ENCODE data around the gene GFER.
"Not testable (repeated sequence)": the region's sequence is repeated elsewhere in the genome, so short reads cannot be mapped to it uniquely, and the experiment has no call there.

Gene GFER

DNA sequence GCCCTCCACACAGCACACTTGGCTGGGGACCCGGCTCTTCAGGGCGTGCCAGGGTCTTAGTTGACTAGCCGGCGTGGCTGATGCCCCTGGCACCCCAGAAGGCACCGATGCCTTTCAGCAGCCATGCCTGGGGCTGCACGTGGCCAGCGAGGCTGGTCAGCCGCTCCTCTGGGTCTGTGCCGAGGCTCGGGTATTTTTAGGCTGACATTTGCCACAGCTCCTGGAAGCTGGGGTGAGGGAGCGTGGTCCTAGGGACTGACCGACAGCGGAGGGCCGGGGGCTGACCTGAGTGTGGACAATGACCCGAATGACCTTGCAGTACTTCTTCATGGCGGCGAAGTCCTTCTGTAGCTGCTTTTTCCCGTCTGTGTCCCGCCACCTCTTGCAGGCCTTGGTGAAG lies 33.4 kb upstream of the GFER start (continued):
- TF ChIP-seq RBAK (tag by site-specific recombination; IDR thresholded peaks at IDR 0.05), result no peak
- TF ChIP-seq EGR2 (tag by site-specific recombination; IDR thresholded peaks at IDR 0.05; ENCODE audit: low read depth), result no peak
- TF ChIP-seq ZBTB17 (tag by site-specific recombination; IDR thresholded peaks at IDR 0.05), result no peak
- TF ChIP-seq, protein P1, sequence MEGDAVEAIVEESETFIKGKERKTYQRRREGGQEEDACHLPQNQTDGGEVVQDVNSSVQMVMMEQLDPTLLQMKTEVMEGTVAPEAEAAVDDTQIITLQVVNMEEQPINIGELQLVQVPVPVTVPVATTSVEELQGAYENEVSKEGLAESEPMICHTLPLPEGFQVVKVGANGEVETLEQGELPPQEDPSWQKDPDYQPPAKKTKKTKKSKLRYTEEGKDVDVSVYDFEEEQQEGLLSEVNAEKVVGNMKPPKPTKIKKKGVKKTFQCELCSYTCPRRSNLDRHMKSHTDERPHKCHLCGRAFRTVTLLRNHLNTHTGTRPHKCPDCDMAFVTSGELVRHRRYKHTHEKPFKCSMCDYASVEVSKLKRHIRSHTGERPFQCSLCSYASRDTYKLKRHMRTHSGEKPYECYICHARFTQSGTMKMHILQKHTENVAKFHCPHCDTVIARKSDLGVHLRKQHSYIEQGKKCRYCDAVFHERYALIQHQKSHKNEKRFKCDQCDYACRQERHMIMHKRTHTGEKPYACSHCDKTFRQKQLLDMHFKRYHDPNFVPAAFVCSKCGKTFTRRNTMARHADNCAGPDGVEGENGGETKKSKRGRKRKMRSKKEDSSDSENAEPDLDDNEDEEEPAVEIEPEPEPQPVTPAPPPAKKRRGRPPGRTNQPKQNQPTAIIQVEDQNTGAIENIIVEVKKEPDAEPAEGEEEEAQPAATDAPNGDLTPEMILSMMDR (tag by site-specific recombination; IDR thresholded peaks at IDR 0.05), result no peak
- TF ChIP-seq, protein P2, sequence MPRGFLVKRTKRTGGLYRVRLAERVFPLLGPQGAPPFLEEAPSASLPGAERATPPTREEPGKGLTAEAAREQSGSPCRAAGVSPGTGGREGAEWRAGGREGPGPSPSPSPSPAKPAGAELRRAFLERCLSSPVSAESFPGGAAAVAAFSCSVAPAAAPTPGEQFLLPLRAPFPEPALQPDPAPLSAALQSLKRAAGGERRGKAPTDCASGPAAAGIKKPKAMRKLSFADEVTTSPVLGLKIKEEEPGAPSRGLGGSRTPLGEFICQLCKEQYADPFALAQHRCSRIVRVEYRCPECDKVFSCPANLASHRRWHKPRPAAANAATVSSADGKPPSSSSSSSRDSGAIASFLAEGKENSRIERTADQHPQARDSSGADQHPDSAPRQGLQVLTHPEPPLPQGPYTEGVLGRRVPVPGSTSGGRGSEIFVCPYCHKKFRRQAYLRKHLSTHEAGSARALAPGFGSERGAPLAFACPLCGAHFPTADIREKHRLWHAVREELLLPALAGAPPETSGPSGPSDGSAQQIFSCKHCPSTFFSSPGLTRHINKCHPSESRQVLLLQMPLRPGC (tag by site-specific recombination; IDR thresholded peaks at IDR 0.05), result no peak
- TF ChIP-seq, protein P3, sequence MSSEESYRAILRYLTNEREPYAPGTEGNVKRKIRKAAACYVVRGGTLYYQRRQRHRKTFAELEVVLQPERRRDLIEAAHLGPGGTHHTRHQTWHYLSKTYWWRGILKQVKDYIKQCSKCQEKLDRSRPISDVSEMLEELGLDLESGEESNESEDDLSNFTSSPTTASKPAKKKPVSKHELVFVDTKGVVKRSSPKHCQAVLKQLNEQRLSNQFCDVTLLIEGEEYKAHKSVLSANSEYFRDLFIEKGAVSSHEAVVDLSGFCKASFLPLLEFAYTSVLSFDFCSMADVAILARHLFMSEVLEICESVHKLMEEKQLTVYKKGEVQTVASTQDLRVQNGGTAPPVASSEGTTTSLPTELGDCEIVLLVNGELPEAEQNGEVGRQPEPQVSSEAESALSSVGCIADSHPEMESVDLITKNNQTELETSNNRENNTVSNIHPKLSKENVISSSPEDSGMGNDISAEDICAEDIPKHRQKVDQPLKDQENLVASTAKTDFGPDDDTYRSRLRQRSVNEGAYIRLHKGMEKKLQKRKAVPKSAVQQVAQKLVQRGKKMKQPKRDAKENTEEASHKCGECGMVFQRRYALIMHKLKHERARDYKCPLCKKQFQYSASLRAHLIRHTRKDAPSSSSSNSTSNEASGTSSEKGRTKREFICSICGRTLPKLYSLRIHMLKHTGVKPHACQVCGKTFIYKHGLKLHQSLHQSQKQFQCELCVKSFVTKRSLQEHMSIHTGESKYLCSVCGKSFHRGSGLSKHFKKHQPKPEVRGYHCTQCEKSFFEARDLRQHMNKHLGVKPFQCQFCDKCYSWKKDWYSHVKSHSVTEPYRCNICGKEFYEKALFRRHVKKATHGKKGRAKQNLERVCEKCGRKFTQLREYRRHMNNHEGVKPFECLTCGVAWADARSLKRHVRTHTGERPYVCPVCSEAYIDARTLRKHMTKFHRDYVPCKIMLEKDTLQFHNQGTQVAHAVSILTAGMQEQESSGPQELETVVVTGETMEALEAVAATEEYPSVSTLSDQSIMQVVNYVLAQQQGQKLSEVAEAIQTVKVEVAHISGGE (tag by site-specific recombination; conservative IDR thresholded peaks at IDR 0.05; ENCODE audit: low read depth), result no peak
- TF ChIP-seq ZNF624 (tag by site-specific recombination; IDR thresholded peaks at IDR 0.05), result no peak

DNA sequence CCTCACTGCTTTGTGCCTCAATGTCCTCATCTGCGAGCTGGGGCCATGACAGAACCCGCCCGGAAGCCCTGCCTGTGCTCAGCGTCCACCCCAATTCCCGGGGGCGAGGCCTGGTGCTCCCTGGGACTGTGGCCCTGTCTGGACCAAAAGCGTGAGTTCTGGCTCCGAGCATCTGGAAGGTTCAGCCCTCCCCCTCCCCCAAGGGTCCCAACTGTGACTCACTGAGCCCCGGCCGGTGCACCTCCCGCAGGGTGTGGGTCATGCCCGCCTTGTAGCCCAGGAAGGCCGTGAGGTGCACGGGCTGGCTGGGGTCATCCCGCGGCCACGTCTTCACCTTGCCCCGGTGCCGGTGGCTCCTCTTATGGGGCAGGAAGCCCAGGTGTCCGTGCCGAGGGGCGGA lies 30.3 kb upstream of the GFER start:
- Histone ChIP-seq H3K36me3 (ENCODE audit: control insufficient read depth in 2 of 2, insufficient read depth in 1 of 2, low read length in 2 of 2) (no peaks in the 10 kb centered on the region), H3K9me3 (ENCODE audit: control insufficient read depth, insufficient read depth, low read depth, low read length) (no peaks in the 10 kb centered on the region), H3K27ac (ENCODE audit: extremely low read depth, low read depth, low read length) (no peak overlapping the region), H3K4me1 (ENCODE audit: control insufficient read depth, insufficient read depth, low read length) (no peaks in the 10 kb centered on the region), H3K4me3 (ENCODE audit: low read depth, low read length) (no peak overlapping the region)
- TF ChIP-seq ZNF114 (tag by site-specific recombination; IDR thresholded peaks at IDR 0.05), result no peak
- TF ChIP-seq ZFP37 (tag by site-specific recombination; IDR thresholded peaks at IDR 0.05), result no peak
- TF ChIP-seq ZNF341 (tag by site-specific recombination; IDR thresholded peaks at IDR 0.05; ENCODE audit: low read depth), result no peak
- no peak for TF ChIP-seq ZNF776 (tag by site-specific recombination; IDR thresholded peaks at IDR 0.05; ENCODE audit: borderline replicate concordance)
- no peak for TF ChIP-seq SCRT1 (tag by site-specific recombination; IDR thresholded peaks at IDR 0.05; ENCODE audit: borderline replicate concordance)
- no peak for TF ChIP-seq ZNF624 (tag by site-specific recombination; IDR thresholded peaks at IDR 0.05)
- TF ChIP-seq ZNF10 (tag by site-specific recombination; IDR thresholded peaks at IDR 0.05), result no peak
- POLR2A ChIA-PET, result no interaction called here
- CTCF ChIA-PET, result interaction anchor here (0.6 to 1.0 kb wide), 2 partner anchors 10 to 106 kb away, joined by 3 to 5 read pairs; no protein-coding TSS in a partner anchor

DNA sequence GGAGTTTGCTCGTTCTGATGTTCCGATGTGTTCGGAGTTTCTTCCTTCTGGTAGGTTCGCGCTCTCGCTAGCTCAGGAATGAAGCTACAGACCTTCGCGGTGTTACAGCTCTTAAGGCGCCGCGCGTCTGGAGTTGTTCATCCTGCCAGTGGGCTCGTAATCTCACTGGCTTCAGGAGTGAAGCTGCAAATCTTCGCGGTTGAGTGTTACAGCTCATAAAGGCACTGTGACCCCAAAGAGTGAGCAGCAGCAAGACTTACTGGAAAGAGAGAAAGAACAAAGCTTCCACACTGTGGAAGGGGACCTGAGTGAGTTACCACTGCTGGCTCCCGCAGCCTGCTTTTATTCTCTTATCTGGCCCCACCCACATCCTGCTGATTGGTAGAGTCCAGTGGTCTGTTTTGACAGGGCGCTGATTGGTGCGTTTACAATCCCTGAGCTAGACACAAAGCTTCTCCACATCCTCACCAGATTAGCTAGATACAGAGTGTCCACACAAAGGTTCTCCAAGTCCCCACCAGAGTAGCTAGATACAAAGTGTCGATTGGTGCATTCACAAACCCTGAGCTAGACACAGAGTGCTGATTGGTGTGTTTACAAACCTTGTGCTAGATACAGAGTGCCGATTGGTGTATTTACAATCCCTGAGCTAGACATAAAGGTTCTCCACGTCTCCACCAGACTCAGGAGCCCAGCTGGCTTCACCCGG lies 26.4 kb upstream of the GFER start:
- not testable (repeated sequence) for H3K27ac ChIP-seq (ENCODE audit: extremely low read depth, low read depth, low read length); H3K4me3 ChIP-seq (ENCODE audit: low read depth, low read length); H3K9me3 ChIP-seq (ENCODE audit: control insufficient read depth, insufficient read depth, low read depth, low read length); H3K4me1 ChIP-seq (ENCODE audit: control insufficient read depth, insufficient read depth, low read length)
- H3K36me3 ChIP-seq (ENCODE audit: control insufficient read depth in 2 of 2, insufficient read depth in 1 of 2, low read length in 2 of 2), result peaks cover 0 to 17% of the 10 kb centered on the region in 2 experiments; a peak in 1 of 3 replicates
- CTCF ChIA-PET, result interaction anchor here (0.6 to 2.1 kb wide), 6 partner anchors 12 to 240 kb away, joined by 3 to 4 read pairs (median 3); partner anchors contain the start of gene MSRB1
- POLR2A ChIA-PET, result interaction anchor here (0.6 to 1.3 kb wide), 6 partner anchors 14 to 1615 kb away, joined by 3 to 8 read pairs (median 4); partner anchors contain the start of genes MSRB1 and TRAF7

DNA sequence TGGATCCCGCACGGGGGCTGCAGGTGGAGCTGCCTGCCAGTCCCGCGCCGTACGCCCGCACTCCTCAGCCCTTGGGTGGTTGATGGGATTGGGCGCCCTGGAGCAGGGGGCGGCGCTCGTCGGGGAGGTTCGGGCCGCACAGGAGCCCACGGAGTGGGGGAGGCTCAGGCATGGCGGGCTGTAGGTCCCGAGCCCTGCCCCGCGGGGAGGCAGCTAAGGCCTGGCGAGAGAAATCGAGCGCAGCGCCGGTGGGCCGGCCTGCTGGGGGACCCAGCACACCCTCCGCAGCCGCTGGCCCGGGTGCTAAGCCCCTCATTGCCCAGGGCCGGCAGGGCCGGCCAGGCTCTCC lies 25.9 kb upstream of the GFER start:
- peaks cover 0 to 22% of the 10 kb centered on the region in 2 experiments; a peak in 1 of 3 replicates for H3K36me3 ChIP-seq (ENCODE audit: control insufficient read depth in 2 of 2, insufficient read depth in 1 of 2, low read length in 2 of 2)
- not testable (repeated sequence) for H3K4me1 ChIP-seq (ENCODE audit: control insufficient read depth, insufficient read depth, low read length); H3K27ac ChIP-seq (ENCODE audit: extremely low read depth, low read depth, low read length); H3K9me3 ChIP-seq (ENCODE audit: control insufficient read depth, insufficient read depth, low read depth, low read length); H3K4me3 ChIP-seq (ENCODE audit: low read depth, low read length)
- CTCF ChIA-PET, result interaction anchor here (0.6 to 2.1 kb wide), 7 partner anchors 13 to 240 kb away, joined by 3 to 4 read pairs (median 3); partner anchors contain the start of gene MSRB1
- POLR2A ChIA-PET, result interaction anchor here (0.6 to 1.3 kb wide), 6 partner anchors 15 to 1616 kb away, joined by 3 to 8 read pairs (median 4); partner anchors contain the start of genes MSRB1 and TRAF7
